ENCODE measurements around the gene TTF2.

- no peak for TF ChIP-seq POLR2A (IDR thresholded peaks at IDR 0.05)
- no peak for TF ChIP-seq CTCF (IDR thresholded peaks at IDR 0.05)
Observed at GRCh38 chr1:117116784-117117130, 56.6 kb downstream of the TTF2 start.
